ENCODE measurements around the gene PRPS1L1.

Gene PRPS1L1

DNA sequence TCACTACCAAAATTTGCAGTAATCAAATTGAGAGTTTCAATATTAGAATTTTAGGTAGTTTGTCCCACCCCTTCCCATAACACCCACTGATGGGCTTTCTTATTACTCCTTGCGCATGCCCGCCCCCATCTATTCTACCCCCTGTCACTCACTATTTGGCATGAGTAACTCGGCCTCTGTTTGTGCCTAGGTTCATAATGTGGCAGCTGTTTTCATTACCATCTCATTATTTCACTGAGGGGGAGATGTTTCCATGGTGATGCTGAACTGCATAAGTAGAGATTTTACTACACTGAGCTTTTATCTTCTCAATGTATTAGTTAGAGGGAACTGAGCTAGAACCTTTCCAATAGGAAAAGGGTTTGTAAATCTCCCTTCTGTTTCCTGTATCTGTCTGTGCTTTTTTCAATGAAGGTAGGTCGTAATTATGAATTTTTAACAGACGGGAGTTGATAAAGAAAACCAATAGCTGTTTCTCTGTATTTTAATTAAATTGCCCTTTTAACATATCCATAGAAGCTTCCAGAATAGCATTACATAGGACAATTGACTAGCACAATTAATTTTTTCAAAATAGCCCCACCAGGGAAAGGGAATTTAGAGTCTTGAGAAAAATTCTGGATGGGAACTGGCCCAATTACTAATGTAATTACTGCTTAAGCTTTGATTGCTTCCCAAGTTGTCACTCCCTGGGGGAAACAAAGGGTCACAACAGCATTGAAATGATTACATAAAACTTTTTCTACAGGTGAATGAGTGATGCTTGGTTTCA, 33.4 kb downstream of the PRPS1L1 start:
- TF ChIP-seq GATA2 (IDR thresholded peaks at IDR 0.05; ENCODE audit: low read depth, low read length) (no peak), GATA3 (IDR thresholded peaks at IDR 0.05; ENCODE audit: low read depth, low read length) (no peak)

- TF ChIP-seq GATA3 (IDR thresholded peaks at IDR 0.05; ENCODE audit: low read depth, low read length) (no peak), GATA2 (IDR thresholded peaks at IDR 0.05; ENCODE audit: low read depth, low read length) (no peak)
Measured at GRCh38 chr7:17991866-17992648, 35.6 kb downstream of the PRPS1L1 start.

DNA sequence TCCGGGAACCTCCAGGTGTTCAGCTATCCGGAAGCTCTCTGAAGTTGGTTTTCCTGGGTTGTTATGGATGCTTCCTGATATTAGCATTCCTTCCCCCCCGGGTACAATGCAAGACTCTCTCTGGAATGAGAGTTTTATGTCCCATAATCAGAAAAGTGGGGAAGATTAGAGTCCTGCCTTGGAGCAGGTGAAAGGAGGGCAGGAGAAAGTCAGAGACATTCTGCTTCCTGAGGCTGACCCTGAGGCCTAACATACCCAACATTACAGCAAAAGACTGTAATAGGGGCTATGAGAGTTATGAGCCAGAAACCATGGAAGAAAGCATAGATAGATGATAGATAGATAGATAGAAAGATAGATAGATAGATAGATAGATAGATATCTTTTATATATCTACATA, 36.9 kb downstream of the PRPS1L1 start:
- TF ChIP-seq GATA2 (IDR thresholded peaks at IDR 0.05; ENCODE audit: low read depth, low read length) (no peak), GATA3 (IDR thresholded peaks at IDR 0.05; ENCODE audit: low read depth, low read length) (no peak)

GRCh38 chr7:17989546-17989945, 38.1 kb downstream of the PRPS1L1 start:
- TF ChIP-seq GATA2 (IDR thresholded peaks at IDR 0.05; ENCODE audit: low read depth, low read length): no peak
- no peak for TF ChIP-seq GATA3 (IDR thresholded peaks at IDR 0.05; ENCODE audit: low read depth, low read length)

DNA sequence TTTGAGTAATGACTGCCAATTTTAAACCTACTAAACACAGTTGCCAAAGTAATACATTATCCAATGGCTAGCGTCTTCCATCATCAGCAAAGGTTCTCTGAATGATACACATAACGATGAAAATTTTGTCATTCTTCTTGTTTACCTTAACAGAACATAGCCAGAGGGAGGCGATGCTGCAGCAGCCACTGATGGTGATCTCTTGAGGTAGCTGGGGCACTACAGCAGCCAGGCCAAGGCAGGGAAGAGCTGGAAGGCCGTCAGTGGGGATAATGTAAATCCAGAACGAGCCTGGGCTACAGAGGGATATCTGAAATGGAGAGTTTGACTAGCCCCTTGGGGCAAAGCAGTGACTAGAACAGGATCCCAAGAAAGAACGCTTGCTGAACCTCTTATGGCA, 38.8 kb downstream of the PRPS1L1 start:
- TF ChIP-seq GATA3 (IDR thresholded peaks at IDR 0.05; ENCODE audit: low read depth, low read length) (no peak), GATA2 (IDR thresholded peaks at IDR 0.05; ENCODE audit: low read depth, low read length) (no peak)

- TF ChIP-seq GATA2 (IDR thresholded peaks at IDR 0.05; ENCODE audit: low read depth, low read length) (no peak), GATA3 (IDR thresholded peaks at IDR 0.05; ENCODE audit: low read depth, low read length) (no peak)
Measured at GRCh38 chr7:17988141-17988540, 39.5 kb downstream of the PRPS1L1 start.

DNA sequence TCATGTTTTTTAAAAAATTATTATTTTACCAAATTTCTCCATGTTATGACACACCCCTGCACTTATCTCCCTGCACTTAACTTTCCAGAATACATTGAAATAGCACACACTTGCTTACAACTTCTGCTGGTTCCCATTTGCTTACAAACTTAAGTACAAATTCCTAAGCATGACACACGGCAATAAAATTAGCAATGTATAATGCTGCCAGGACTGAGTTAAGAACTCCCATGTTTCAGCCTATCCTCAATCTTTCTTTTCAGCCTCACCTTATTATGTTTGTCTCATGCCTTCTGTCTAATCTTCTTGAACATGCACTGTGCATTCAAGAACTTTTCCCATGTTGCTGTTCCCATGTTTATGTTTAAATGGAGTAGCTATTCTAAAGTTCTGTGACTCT, 40.8 kb downstream of the PRPS1L1 start:
- TF ChIP-seq GATA3 (IDR thresholded peaks at IDR 0.05; ENCODE audit: low read depth, low read length): no peak
- TF ChIP-seq GATA2 (IDR thresholded peaks at IDR 0.05; ENCODE audit: low read depth, low read length): no peak

DNA sequence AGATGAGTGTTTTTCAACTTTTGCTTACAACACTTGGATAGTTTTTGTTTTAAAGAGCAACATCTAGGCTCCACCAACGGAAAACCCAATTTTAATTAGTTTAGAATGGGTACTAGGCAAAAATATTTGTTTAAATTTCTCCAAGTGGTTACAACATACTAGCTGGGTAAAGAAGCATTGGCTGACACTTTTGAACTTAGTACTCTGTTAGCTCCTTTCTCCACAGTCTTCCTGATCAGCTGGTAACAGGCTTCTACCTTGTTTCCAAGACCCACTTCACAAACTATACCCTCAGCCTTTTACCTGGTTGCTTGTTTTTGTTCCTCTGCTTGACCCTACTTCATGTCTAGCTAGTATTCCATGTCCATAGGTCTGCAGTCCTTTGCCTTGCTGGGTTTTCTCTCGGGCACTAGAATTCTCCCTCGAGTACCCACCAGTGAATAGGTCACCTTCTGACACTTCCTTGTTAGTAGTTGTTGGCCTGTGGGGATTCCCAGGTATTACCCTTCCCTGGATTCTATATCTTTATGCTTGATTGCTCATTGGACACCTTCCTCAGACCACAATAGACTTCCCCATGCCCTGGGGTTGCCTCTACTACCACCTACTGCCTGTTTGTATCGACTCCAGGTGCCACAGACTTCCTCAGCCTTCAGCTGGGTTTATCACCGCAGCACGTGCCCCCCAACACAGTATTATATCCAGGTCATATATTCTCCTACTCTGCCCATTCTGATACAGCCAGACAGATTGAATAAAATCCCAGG, 42.0 kb downstream of the PRPS1L1 start:
- TF ChIP-seq GATA2 (IDR thresholded peaks at IDR 0.05; ENCODE audit: low read depth, low read length) (no peak), GATA3 (IDR thresholded peaks at IDR 0.05; ENCODE audit: low read depth, low read length) (no peak)

DNA sequence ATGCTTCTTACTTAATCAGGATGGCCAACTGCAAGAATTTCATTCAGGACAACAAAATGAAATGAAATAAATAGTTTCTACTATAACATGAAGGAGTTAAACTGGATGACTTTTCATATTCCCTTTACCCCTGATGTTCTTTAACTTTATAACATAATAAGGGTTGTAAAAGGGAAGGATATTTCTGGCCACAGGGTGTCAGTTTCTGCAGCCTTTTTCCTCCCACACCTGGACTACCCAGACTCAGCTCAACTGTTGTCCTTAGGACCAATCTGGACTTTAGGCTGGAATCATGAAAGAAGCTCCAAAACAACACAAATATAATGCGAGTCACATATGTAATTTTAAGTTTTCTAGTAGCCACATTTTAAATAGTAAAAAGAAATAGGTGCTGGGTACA, 43.4 kb downstream of the PRPS1L1 start:
- no peak for TF ChIP-seq GATA3 (IDR thresholded peaks at IDR 0.05; ENCODE audit: low read depth, low read length)
- no peak for TF ChIP-seq GATA2 (IDR thresholded peaks at IDR 0.05; ENCODE audit: low read depth, low read length)

DNA sequence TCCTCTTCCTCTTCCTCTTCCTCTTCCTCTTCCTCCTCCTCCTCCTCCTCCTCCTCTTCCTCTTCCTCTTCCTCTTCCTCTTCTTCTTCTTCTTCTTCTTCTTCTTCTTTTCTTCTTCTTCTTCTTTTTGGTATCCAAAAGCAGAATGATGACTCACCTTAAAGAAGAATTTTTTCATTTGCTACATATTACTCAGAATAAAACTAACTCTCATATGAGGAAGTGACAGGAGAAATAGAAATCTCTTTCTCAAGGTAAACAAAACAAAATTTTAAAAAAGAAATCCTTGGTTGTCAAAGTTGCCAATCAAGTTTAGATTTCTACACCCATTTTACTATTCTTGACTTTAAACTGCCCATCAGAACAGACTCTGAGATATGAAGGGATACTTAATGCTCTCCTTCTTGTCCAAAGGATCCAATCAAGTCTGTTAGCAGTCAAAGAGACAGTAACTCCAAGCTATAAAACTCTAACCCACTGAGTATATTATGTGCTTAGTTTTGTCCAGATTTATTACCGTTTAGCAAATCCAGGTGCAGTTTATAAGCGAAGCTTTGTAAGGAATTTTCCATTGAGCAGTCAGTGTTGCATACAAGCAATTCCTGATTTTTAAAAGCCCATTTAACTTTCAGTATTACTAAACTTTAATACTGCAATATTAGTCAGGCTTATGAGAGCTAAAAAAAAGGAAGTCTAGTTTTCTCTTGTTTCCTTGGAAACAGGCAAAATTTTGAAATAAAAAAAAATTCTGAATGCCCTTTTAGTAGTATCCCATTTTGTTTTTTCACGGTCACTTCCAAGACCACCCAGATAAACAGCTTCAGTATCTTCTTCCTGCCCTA, 44.2 kb downstream of the PRPS1L1 start:
- TF ChIP-seq GATA3 (IDR thresholded peaks at IDR 0.05; ENCODE audit: low read depth, low read length) (no peak), GATA2 (IDR thresholded peaks at IDR 0.05; ENCODE audit: low read depth, low read length) (no peak)

- no peak for TF ChIP-seq GATA2 (IDR thresholded peaks at IDR 0.05; ENCODE audit: low read depth, low read length)
- no peak for TF ChIP-seq GATA3 (IDR thresholded peaks at IDR 0.05; ENCODE audit: low read depth, low read length)
Measured at GRCh38 chr7:17976952-17977351, 50.7 kb downstream of the PRPS1L1 start.
